Keratinocyte (primary cell): ENCODE results near the gene GAB2. TPM values are rescaled to one million over a fixed set of nuclear protein-coding genes. Genes with fewer than 3 reads are reported as not detected.

Experiments
- DNase-seq: peaks from one replicate; pipeline ENCODE4 v3.0.0-alpha.2; 2011; ENCODE audit warnings: low read depth, missing footprints, low spot score
- FAIRE-seq: peaks from 2 replicates; lab custom pipeline; 2011; peaks lifted over from hg19 to GRCh38; lab: Jason Lieb, UNC
- H2AFZ ChIP-seq: 2 replicates; pipeline ENCODE4 v1.6.0; 2012; ENCODE audit warnings: low read length, control low read depth, inconsistent platforms; ENCODE audit not compliant: control insufficient read depth
- H3K27ac ChIP-seq: 2 replicates; pipeline ENCODE4 v1.5.1; 2011; ENCODE audit warnings: low read length; ENCODE audit not compliant: control insufficient read depth, insufficient read depth
- H3K27me3 ChIP-seq: 3 replicates; pipeline ENCODE4 v1.6.0; 2011; ENCODE audit warnings: low read length; ENCODE audit not compliant: control insufficient read depth, insufficient read depth; ENCODE audit errors: extremely low read depth
- H3K36me3 ChIP-seq, 2 experiments: 2 replicates in 1 of 2; 3 replicates in 1 of 2; pipeline ENCODE4 v1.5.1; 2011; ENCODE audit warnings: low read length in 2 of 2, mild to moderate bottlenecking in 1 of 2; ENCODE audit not compliant: control insufficient read depth in 2 of 2, insufficient read depth in 2 of 2; ENCODE audit errors: extremely low read depth in 1 of 2
- H3K4me1 ChIP-seq: 3 replicates; pipeline ENCODE4 v1.5.1; 2011; ENCODE audit warnings: low read length; ENCODE audit not compliant: control insufficient read depth, insufficient read depth; ENCODE audit errors: extremely low read depth
- H3K4me2 ChIP-seq: 3 replicates; pipeline ENCODE4 v1.6.0; 2011; ENCODE audit warnings: low read depth, low read length; ENCODE audit not compliant: control insufficient read depth, insufficient read depth; ENCODE audit errors: extremely low read depth
- H3K4me3 ChIP-seq, 3 experiments: fragments of 200-600 bp in 1 of 3; sonication (generic) in 1 of 3; 2 replicates in 2 of 3; 3 replicates in 1 of 3; pipeline ENCODE4 v1.5.1; 2011 to 2016; ENCODE audit warnings: low read length in 3 of 3, mild to moderate bottlenecking in 3 of 3, control low read depth in 2 of 3, inconsistent platforms in 1 of 3, low read depth in 1 of 3, mixed read lengths in 1 of 3, mixed run types in 1 of 3, moderate library complexity in 1 of 3; ENCODE audit not compliant: control insufficient read depth in 2 of 3, insufficient read depth in 2 of 3; ENCODE audit errors: extremely low read depth in 1 of 3
- H3K79me2 ChIP-seq: 2 replicates; pipeline ENCODE4 v1.6.0; 2012; ENCODE audit warnings: low read length; ENCODE audit not compliant: control insufficient read depth, insufficient read depth
- H3K9ac ChIP-seq: 3 replicates; pipeline ENCODE4 v1.6.0; 2011; ENCODE audit warnings: low read length; ENCODE audit not compliant: control insufficient read depth, insufficient read depth; ENCODE audit errors: extremely low read depth
- H3K9me1 ChIP-seq: 3 replicates; pipeline ENCODE4 v1.6.0; 2011; ENCODE audit warnings: low read length; ENCODE audit not compliant: control insufficient read depth, insufficient read depth; ENCODE audit errors: extremely low read depth
- H3K9me3 ChIP-seq: 2 replicates; pipeline ENCODE4 v1.5.1; 2012; ENCODE audit warnings: low read depth, low read length; ENCODE audit not compliant: control insufficient read depth
- H4K20me1 ChIP-seq: 3 replicates; pipeline ENCODE4 v1.6.0; 2011; ENCODE audit warnings: low read length; ENCODE audit not compliant: control insufficient read depth, insufficient read depth; ENCODE audit errors: extremely low read depth
- CTCF ChIP-seq, 3 experiments: IDR thresholded peaks in 1 of 3; conservative IDR thresholded peaks in 1 of 3; optimal IDR thresholded peaks in 1 of 3; 2 replicates in 2 of 3; 3 replicates in 1 of 3; pipeline versions ENCODE3 to v1.5.1; 2011; ENCODE audit warnings: low read length in 3 of 3, mild to moderate bottlenecking in 3 of 3, moderate library complexity in 2 of 3, control low read depth in 1 of 3, inconsistent platforms in 1 of 3; ENCODE audit not compliant: insufficient read depth in 2 of 3; ENCODE audit errors: extremely low read depth in 1 of 3
- EZH2 ChIP-seq: IDR thresholded peaks from one replicate; pipeline ENCODE4 v1.6.1; 2012; ENCODE audit warnings: inconsistent platforms, mild to moderate bottlenecking, low read length, moderate library complexity
- dilution Hi-C: fragments of 300-500 bp; cut with MboI; formaldehyde crosslinking; loops from one replicate; pipeline ENCODE4 v1.7.0; 2020; ENCODE audit warnings: low sequenced_read_pairs; ENCODE audit not compliant: extremely low pct_ligation_motif_present
- polyA plus RNA-seq, 5 experiments: library from polyadenylated mRNA; depleted of rRNA in 3 of 5; stranded (reverse) in 3 of 5; stranded (forward) in 1 of 5; unstranded in 1 of 5; fragments of >200 nt; gene quantifications; 1 replicate in 1 of 5; 2 replicates in 3 of 5; 3 replicates in 1 of 5; pipeline versions ENCODE4 v1.2.1 to v1.2.3, GENCODE V29; 2011 to 2012; ENCODE audit warnings: missing spikeins in 2 of 5, low read depth in 1 of 5, low replicate concordance in 1 of 5

The GAB2 gene
- polyA plus RNA-seq, 1 donor (not counting 4 experiments of a cell fraction or from before 2014, with no cell fraction given), result 0.68 TPM

DNA sequence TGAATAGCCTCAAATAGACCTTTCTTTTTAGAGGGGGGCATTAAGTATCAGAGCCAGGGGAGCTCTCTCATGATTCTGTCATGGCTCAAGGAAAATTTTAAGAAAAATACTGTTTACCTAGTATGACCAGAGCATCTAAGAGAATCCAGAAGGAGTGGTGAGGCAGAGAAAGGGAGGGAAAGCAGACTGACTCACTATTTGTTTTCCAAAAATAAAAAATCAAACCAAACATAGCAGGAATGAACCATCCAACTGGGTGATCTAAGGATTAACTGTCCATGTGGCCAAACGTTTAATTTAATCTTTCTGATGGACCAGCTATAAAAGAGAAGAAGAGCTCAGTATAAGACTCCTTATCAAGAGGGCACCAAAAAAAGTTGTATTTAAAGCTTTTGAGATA is 70.8 kb downstream of the GAB2 start:
- DNase-seq, result no peak
- no peaks in the 10 kb centered on the region for H3K4me1 ChIP-seq
- H3K27me3 ChIP-seq, result no peaks in the 10 kb centered on the region
- H3K4me2 ChIP-seq, result no peak overlapping the region
- no peak overlapping the region for H3K9ac ChIP-seq
- H3K36me3 ChIP-seq, result no peaks in the 10 kb centered on the region
- H4K20me1 ChIP-seq, result no peaks in the 10 kb centered on the region
- H3K27ac ChIP-seq, result no peak overlapping the region
- dilution Hi-C loops, result no loop called here
- no peak for FAIRE-seq
- TF ChIP-seq EZH2, result no peak
- no peak for TF ChIP-seq CTCF (optimal IDR thresholded peaks at IDR 0.05 in 1 of 3, IDR thresholded peaks at IDR 0.05 in 1 of 3, conservative IDR thresholded peaks at IDR 0.05 in 1 of 3; ENCODE audit: extremely low read depth in 1 of 3, insufficient read depth in 2 of 3, low read length in 3 of 3)
- no peaks in the 10 kb centered on the region for H3K79me2 ChIP-seq
- H3K4me3 ChIP-seq, result no peak overlapping the region
- H3K9me1 ChIP-seq, result no peaks in the 10 kb centered on the region
- H2AFZ ChIP-seq, result no peak overlapping the region
- H3K9me3 ChIP-seq, result no peaks in the 10 kb centered on the region

- no peaks in the 10 kb centered on the region for H3K4me1 ChIP-seq
- TF ChIP-seq EZH2, result no peak
- no peak for TF ChIP-seq CTCF (optimal IDR thresholded peaks at IDR 0.05 in 1 of 3, IDR thresholded peaks at IDR 0.05 in 1 of 3, conservative IDR thresholded peaks at IDR 0.05 in 1 of 3; ENCODE audit: extremely low read depth in 1 of 3, insufficient read depth in 2 of 3, low read length in 3 of 3)
- H3K9me1 ChIP-seq, result no peaks in the 10 kb centered on the region
- no peak overlapping the region for H3K9ac ChIP-seq
- dilution Hi-C loops, result no loop called here
- H4K20me1 ChIP-seq, result no peaks in the 10 kb centered on the region
- no peak overlapping the region for H2AFZ ChIP-seq
- H3K27me3 ChIP-seq, result no peaks in the 10 kb centered on the region
- no peak overlapping the region for H3K4me3 ChIP-seq
- no peak for FAIRE-seq
- no peak overlapping the region for H3K27ac ChIP-seq
- H3K79me2 ChIP-seq, result no peaks in the 10 kb centered on the region
- no peaks in the 10 kb centered on the region for H3K9me3 ChIP-seq
- H3K4me2 ChIP-seq, result no peak overlapping the region
- DNase-seq, result no peak
- H3K36me3 ChIP-seq, result no peaks in the 10 kb centered on the region
Measured at GRCh38 chr11:78345450-78345849, 72.2 kb downstream of the GAB2 start.
